NCI-H146 (cell line): ENCODE data around the gene PTPN9.
A peak's percentile ranks its signal among the peaks of the same experiment; 100 is the strongest.
"Not testable (repeated sequence)": the region's sequence is repeated elsewhere in the genome, so short reads cannot be mapped to it uniquely, and the experiment has no call there.

ENCODE experiments used
- DNase-seq: peaks from one replicate; lab custom pipeline; 2025; lab: John Stamatoyannopoulos, UW

Gene PTPN9

DNA sequence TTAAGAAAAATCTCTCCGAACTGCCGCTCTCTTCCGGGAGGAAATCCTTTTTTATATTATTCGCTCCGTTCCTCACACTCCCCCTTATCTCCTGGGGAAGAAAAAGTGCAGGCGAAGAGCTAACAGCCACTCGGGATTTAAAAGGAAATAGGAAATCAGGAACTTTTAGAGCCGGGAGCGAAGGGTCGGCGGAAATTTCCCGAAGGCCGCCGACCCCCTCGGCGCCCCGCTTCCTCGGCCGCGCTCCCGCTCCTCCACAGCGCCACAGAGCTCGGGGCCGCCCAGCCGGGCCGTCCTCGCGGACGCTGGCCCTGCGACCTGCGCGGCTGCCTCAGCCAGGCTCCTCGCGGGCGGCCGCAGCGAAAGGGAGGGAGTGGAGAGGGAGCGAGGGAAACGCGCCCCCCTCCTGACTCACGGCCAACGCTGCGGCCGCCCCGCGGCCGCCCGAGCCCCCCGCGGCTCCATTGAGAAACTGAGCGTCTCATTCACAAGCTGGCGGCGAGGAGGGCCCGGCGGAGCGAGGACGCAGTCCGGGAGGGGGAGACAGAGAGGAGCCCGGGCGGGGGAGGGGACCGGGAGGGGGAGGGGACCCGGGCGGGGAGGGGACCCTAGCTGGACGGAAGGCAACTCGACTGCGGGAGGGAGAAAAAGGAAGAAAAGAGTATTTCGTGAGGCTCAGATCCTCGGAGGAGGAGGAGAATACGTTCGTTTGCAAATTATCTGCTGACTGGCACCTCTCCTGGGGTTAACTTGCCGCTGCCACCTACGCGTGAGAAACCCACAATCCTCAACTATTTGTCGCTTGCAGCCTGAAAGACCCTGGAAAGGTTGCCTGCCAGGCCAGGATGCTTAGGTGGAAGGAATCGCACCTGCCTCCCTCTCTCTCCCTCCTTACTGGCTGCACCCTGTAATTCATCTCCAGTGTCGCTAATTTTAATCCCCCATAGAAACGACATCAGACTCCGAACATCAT, at the start of gene PTPN9:
Gene PTPN9, minus strand, starts transcription at position 368 of the 973 bp plus-strand sequence. CDS start 539 bp downstream, outside the sequence.
- peak; percentile 83 for DNase-seq

- DNase-seq = peak; percentile 87
Observed at GRCh38 chr15:75625542-75626347, 46.6 kb upstream of the PTPN9 start, which contains the start of gene SNUPN. Gene SNUPN, minus strand, starts transcription at chr15:75625725. Its CDS starts 4,674 bp downstream, at chr15:75621051.

GRCh38 chr15:75622505-75622904, 43.4 kb upstream of the PTPN9 start:
- no peak for DNase-seq

GRCh38 chr15:75620841-75621391, 41.8 kb upstream of the PTPN9 start:
- no peak for DNase-seq

DNA sequence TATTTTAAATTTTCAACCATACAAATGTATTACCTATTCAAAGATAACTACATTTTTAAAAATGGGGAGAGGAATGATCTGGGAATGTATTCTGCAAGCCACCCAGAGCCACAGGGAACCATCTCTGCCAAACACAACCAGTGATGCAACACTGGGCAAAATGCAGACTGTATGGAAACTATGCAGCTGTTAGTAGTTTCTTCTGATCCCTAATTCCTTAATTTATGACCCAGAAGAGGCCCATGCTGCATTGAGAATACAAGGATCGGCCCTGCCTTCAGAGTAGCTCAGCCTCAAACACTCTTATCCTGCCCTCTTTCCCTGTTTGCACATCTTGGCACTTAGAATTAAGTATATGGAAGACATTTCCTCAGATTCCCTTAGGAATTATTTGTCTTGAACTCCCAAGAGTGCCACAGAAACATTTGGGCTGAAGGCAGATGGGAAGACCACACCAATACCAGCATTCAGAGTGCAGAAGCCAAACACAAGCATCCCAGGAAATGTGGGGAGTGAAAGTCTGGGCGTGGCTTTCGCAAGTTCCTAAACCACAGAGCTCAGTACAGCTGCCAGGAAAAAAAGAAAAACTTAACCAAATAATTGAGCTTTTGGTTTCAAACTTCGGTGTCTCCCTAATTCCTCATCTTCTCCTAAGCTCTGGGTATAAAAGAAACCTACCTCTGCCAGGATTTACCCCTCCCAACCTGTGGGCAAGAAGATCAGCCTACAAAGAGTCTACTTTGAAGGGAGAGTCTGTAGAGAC, 41.1 kb upstream of the PTPN9 start:
- no peak for DNase-seq

DNA sequence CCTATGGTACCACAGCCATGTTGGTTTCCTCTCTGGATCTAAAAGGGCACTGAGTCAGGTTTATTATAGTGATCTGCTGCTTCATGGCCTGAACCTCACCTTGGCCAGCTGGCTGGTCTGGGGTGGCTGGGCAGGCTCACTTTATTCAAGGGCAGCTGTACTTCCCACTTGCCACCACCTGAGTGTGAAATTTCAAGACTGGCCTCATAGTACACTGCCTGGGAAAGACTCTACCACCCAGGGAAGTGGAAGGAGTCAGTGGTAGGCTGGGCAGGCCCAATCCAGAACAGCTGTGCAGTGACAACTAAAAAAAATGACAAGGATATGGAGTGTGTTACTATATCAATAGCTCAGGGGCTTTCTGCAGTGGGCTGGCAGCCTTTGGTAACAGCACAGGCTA, 37.7 kb upstream of the PTPN9 start:
- no peak for DNase-seq

- no peak for DNase-seq
Observed at GRCh38 chr15:75606711-75607699, 27.9 kb upstream of the PTPN9 start.

DNA sequence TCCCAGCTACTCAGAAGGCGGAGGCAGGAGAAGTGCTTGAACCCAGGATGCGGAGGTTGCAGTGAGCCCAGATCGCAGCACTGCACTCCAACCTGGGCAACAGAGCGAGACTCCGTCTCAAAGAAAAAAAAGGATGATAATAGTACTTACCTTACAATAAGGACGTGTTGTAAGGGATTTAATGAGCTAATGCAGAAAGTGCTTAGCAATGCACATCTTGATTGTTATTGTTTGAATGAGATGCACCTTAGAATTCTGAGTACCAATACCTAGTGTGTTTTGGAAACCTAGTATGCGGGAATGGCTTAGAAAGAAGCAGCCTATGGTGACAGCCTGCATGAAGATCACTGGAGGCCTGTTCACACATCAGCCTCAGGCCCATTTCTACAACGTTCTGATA, 26.9 kb upstream of the PTPN9 start:
- no peak for DNase-seq

DNA sequence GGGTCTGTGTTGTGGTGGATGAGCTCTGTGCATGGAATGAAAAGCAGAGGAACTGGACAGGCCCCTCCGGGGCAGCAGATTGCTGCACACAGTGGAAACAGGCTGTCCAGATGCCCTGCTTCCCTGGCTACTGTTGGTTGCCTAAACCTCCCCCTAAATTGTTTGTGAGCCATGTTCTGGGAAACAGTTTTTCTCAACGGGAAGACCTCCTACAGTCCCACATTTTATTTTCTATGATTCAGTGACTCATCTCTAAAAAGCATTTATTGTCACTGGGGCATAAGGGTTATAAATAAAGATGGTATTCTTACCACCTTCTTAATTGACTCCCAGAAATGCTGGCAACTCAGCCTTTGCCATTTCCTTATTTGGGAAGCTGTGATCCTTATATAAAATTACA, 20.3 kb upstream of the PTPN9 start:
- DNase-seq = no peak

GRCh38 chr15:75598361-75598760, 19.2 kb upstream of the PTPN9 start:
- no peak for DNase-seq

DNA sequence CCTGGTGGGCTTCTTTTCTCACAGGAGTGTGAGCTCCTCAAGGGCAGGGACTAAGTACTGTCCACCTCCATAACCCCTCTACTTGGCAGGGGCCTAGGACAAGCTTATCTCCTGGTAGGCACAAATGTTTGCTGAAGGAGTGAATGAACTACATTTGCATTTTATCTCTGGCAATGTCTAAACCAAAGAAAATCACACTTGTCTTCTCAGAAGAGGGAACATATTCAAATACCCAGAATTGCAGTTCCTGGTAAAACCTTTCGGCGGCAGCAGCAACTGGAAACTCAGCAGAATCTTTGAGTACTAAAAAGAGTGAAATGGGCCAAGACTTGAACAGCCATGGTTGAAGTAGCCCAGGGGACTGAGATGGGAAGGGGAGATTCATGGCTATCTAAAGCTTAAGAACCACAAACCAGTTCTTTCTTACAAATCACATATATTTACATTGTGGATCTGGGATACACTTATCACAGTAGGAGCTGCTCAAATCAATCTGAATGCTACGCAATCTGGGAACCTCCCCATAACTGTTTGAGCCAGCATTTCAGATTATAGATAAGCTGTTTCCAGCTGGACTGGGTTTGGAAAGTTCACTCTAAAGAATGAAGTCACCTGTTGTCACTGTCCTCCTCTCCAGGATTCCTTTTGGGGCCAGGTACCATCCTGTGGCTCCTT, 18.7 kb upstream of the PTPN9 start:
- DNase-seq = peak; percentile 1

GRCh38 chr15:75596703-75597345, 17.7 kb upstream of the PTPN9 start:
- no peak for DNase-seq

GRCh38 chr15:75594276-75594675, 15.2 kb upstream of the PTPN9 start:
- no peak for DNase-seq

- DNase-seq = no peak
Observed at GRCh38 chr15:75591655-75592364, 12.7 kb upstream of the PTPN9 start.

GRCh38 chr15:75590239-75590638, 11.1 kb upstream of the PTPN9 start:
- no peak for DNase-seq

GRCh38 chr15:75589071-75589470, 10.0 kb upstream of the PTPN9 start:
- DNase-seq = no peak

- DNase-seq = not testable (repeated sequence)
Observed at GRCh38 chr15:75586422-75586821, 7.3 kb upstream of the PTPN9 start.

- no peak for DNase-seq
Observed at GRCh38 chr15:75584121-75584520, 5.0 kb upstream of the PTPN9 start.

DNA sequence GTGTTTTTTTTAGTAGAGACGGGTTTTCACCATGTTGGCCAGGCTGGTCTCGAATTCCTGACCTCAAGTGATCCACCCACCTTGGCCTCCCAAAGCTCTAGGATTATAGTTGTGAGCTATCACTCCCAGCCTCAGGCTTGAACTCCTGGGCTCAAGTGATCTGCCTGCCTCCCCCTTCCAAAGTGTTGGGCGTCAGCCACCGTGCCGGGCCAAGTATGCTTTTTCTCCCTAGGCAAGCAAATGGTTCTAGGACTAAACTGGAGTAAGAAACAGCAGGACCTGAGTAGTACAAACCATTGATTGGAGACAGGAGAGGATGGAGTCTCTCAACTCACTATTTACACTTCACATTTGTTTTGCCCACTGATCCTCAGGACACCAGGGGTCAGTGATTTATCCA, 4.6 kb upstream of the PTPN9 start:
- no peak for DNase-seq
